MCF 10A (cell line): ENCODE results near the gene FASN. TPM values are rescaled to one million over a fixed set of nuclear protein-coding genes. Genes with fewer than 3 reads are reported as not detected.

ENCODE experiments used
- BruUV-seq: library from RNA; stranded (reverse); fragments of 400-500 nt; replicated peaks from 2 replicates; lab custom pipeline; 2021; lab: Mats Ljungman, UMichigan
- CTCF ChIA-PET: fragments of 300-600 bp; sonication (Branson Sonifier 250); formaldehyde crosslinking; extraction: SDS; loops from one replicate; lab custom pipeline; 2021; ENCODE audit warnings: antibody characterized with exemption, inconsistent platforms; lab: Yijun Ruan, JAX
- POLR2A ChIA-PET: fragments of 300-600, 350-650 bp; sonication (Branson Sonifier 250); formaldehyde crosslinking; extraction: SDS; loops from one replicate; lab custom pipeline; 2020; ENCODE audit warnings: antibody characterized with exemption, inconsistent platforms; lab: Yijun Ruan, JAX
- DNase-seq: peaks from one replicate; pipeline ENCODE4 v3.0.0-alpha.2; 2018; ENCODE audit not compliant: unreplicated experiment
- H3K27ac Mint-ChIP-seq: one replicate; pipeline ENCODE4 v1.8.0; 2022; ENCODE audit warnings: mild to moderate bottlenecking, low read depth, mixed read lengths; ENCODE audit not compliant: unreplicated experiment
- H3K27me3 Mint-ChIP-seq: one replicate; pipeline ENCODE4 v1.8.0; 2022; ENCODE audit warnings: mixed read lengths; ENCODE audit not compliant: insufficient read depth, unreplicated experiment
- H3K36me3 Mint-ChIP-seq: one replicate; pipeline ENCODE4 v1.8.0; 2022; ENCODE audit warnings: mild to moderate bottlenecking, moderate library complexity, mixed read lengths; ENCODE audit not compliant: insufficient read depth, unreplicated experiment
- H3K4me1 Mint-ChIP-seq: one replicate; pipeline ENCODE4 v1.8.0; 2022; ENCODE audit warnings: mixed read lengths; ENCODE audit not compliant: insufficient read depth, unreplicated experiment
- H3K4me3 Mint-ChIP-seq: one replicate; pipeline ENCODE4 v1.8.0; 2022; ENCODE audit warnings: mild to moderate bottlenecking, moderate library complexity, mixed read lengths; ENCODE audit not compliant: unreplicated experiment
- H3K9me3 Mint-ChIP-seq: one replicate; pipeline ENCODE4 v1.8.0; 2022; ENCODE audit warnings: mixed read lengths; ENCODE audit not compliant: unreplicated experiment
- CTCF ChIP-seq: fragments of 200-600 bp; IDR thresholded peaks from one replicate; pipeline ENCODE4 v1.8.0; 2022; ENCODE audit warnings: antibody characterized with exemption, mild to moderate bottlenecking; ENCODE audit not compliant: unreplicated experiment
- intact Hi-C: fragments of 100-400 bp; cut with micrococcal nuclease; formaldehyde crosslinking; loops from 2 replicates; pipeline ENCODE4 v1.14.1; 2022
- total RNA-seq: library from RNA; stranded (reverse); gene quantifications from 2 replicates; pipeline ENCODE4 v1.2.3, GENCODE V29; 2022

FASN gene
- total RNA-seq, 1 experiment from 2014 or later = 120 TPM

GRCh38 chr17:82054351-82055022 is 43.5 kb downstream of the FASN start:
- CTCF ChIA-PET = interaction anchor here (1.2 to 1.3 kb wide), 2 partner anchors 17 to 24 kb away, joined by 3 to 4 read pairs; partner anchors contain the start of gene DCXR
- no TSS peak for BruUV-seq
- no peak overlapping the region for H3K4me3 Mint-ChIP-seq
- no peak overlapping the region for H3K27ac Mint-ChIP-seq
- peaks cover 35% of the 10 kb centered on the region for H3K36me3 Mint-ChIP-seq
- no peaks in the 10 kb centered on the region for H3K4me1 Mint-ChIP-seq
- no peaks in the 10 kb centered on the region for H3K27me3 Mint-ChIP-seq
- no peak for DNase-seq
- POLR2A ChIA-PET = interaction anchor here (0.6 to 2.2 kb wide), 5 partner anchors 9 to 341 kb away, joined by 3 to 9 read pairs (median 4); partner anchors contain the start of genes DCXR and DUS1L
- intact Hi-C loops = no loop called here
- no peaks in the 10 kb centered on the region for H3K9me3 Mint-ChIP-seq
- no peak for TF ChIP-seq CTCF

- no peak for TF ChIP-seq CTCF
- Mint-ChIP-seq H3K27me3 (no peaks in the 10 kb centered on the region), H3K27ac (no peak overlapping the region), H3K36me3 (peaks cover 35% of the 10 kb centered on the region), H3K4me1 (no peaks in the 10 kb centered on the region), H3K4me3 (peak overlapping the region; percentile 75), H3K9me3 (no peaks in the 10 kb centered on the region)
- ChIA-PET POLR2A (interaction anchor here (0.6 to 2.2 kb wide), 7 partner anchors 10 to 342 kb away, joined by 3 to 9 read pairs (median 4); partner anchors contain the start of genes DCXR and DUS1L), CTCF (interaction anchor here (0.5 to 1.2 kb wide), 3 partner anchors 19 to 151 kb away, joined by 3 read pairs; no protein-coding TSS in a partner anchor)
- intact Hi-C loops = no loop called here
- no TSS peak for BruUV-seq
- DNase-seq = no peak
Measured at GRCh38 chr17:82053556-82054263, 44.3 kb downstream of the FASN start.

- no peak overlapping the region for H3K27ac Mint-ChIP-seq
- BruUV-seq = no TSS peak
- H3K4me1 Mint-ChIP-seq = no peaks in the 10 kb centered on the region
- H3K36me3 Mint-ChIP-seq = peaks cover 33% of the 10 kb centered on the region
- no peaks in the 10 kb centered on the region for H3K9me3 Mint-ChIP-seq
- ChIA-PET CTCF (no interaction called here), POLR2A (interaction anchor here (0.8 to 2.2 kb wide), 7 partner anchors 12 to 45 kb away, joined by 3 to 14 read pairs (median 4); partner anchors contain the start of genes CENPX, DUS1L, FASN and LRRC45)
- H3K4me3 Mint-ChIP-seq = peak overlapping the region; percentile 75
- DNase-seq = no peak
- H3K27me3 Mint-ChIP-seq = no peaks in the 10 kb centered on the region
- no peak for TF ChIP-seq CTCF
- intact Hi-C loops = no loop called here
Measured at GRCh38 chr17:82053130-82053529, 44.9 kb downstream of the FASN start.

- no TSS peak for BruUV-seq
- Mint-ChIP-seq H3K36me3 (peaks cover 32% of the 10 kb centered on the region), H3K4me3 (peak overlapping the region; percentile 75), H3K4me1 (no peaks in the 10 kb centered on the region), H3K27ac (no peak overlapping the region), H3K27me3 (no peaks in the 10 kb centered on the region), H3K9me3 (no peaks in the 10 kb centered on the region)
- POLR2A ChIA-PET = interaction anchor here (0.9 to 1.4 kb wide), 6 partner anchors 11 to 46 kb away, joined by 3 to 14 read pairs (median 5); partner anchors contain the start of genes CENPX, DCXR, DUS1L and FASN
- no peak for DNase-seq
- no peak for TF ChIP-seq CTCF
- intact Hi-C loops = no loop called here
- CTCF ChIA-PET = interaction anchor here (0.7 kb wide), 1 partner anchor 92 kb away, joined by 3 read pairs; the partner anchor contains the start of gene NOTUM
Measured at GRCh38 chr17:82052638-82053059, 45.4 kb downstream of the FASN start.
